ENCODE measurements around the gene MARCHF6. TPM values are rescaled to one million over a fixed set of nuclear protein-coding genes. Genes with fewer than 3 reads are reported as not detected.
A peak's percentile ranks its signal among the peaks of the same experiment; 100 is the strongest.
"Not testable (repeated sequence)": the region's sequence is repeated elsewhere in the genome, so short reads cannot be mapped to it uniquely, and the experiment has no call there.

Gene MARCHF6
- total RNA-seq, 2 donors from 2014 or later = 138 to 151 TPM

- Mint-ChIP-seq H3K4me1 (ENCODE audit: low read depth) (peaks cover 61% of the 10 kb centered on the region), H3K27ac (no peak overlapping the region)
Observed at GRCh38 chr5:10366310-10367272, 13.1 kb downstream of the MARCHF6 start.

GRCh38 chr5:10367579-10367978, 14.1 kb downstream of the MARCHF6 start:
- H3K36me3 Mint-ChIP-seq (ENCODE audit: insufficient read depth in 2 of 2) = peaks cover 0 to 9% of the 10 kb centered on the region in 2 donors
- no peak overlapping the region for H3K4me3 Mint-ChIP-seq
- peak overlapping the region; percentile 15 for H3K27ac Mint-ChIP-seq
- peaks cover 0 to 2% of the 10 kb centered on the region in 2 donors for H3K9me3 Mint-ChIP-seq
- H3K27me3 Mint-ChIP-seq (ENCODE audit: low read depth) = no peaks in the 10 kb centered on the region
- DNase-seq (no peak), ATAC-seq (replicated peaks in 1 of 2) (no peak)
- peaks cover 62% of the 10 kb centered on the region for H3K4me1 Mint-ChIP-seq (ENCODE audit: low read depth)

More at GRCh38 chr5:10366310-10367272, 13.1 kb downstream of the MARCHF6 start:
- H3K9me3 Mint-ChIP-seq = peaks cover 0 to 2% of the 10 kb centered on the region in 2 donors
- H3K27me3 Mint-ChIP-seq (ENCODE audit: low read depth) = no peaks in the 10 kb centered on the region
- no peak overlapping the region for H3K4me3 Mint-ChIP-seq
- ATAC-seq (replicated peaks in 1 of 2) = no peak
- no peak for DNase-seq
- peaks cover 0 to 12% of the 10 kb centered on the region in 2 donors for H3K36me3 Mint-ChIP-seq (ENCODE audit: insufficient read depth in 2 of 2)

GRCh38 chr5:10370931-10371330, 17.4 kb downstream of the MARCHF6 start:
- Mint-ChIP-seq H3K9me3 (peaks cover 0 to 2% of the 10 kb centered on the region in 2 donors), H3K4me1 (ENCODE audit: low read depth) (peaks cover 72% of the 10 kb centered on the region), H3K4me3 (no peak overlapping the region), H3K27ac (peak overlapping the region; percentile 13), H3K27me3 (ENCODE audit: low read depth) (no peaks in the 10 kb centered on the region), H3K36me3 (ENCODE audit: insufficient read depth in 2 of 2) (peaks cover 0 to 10% of the 10 kb centered on the region in 2 donors)
- ATAC-seq (replicated peaks in 1 of 2) = no peak
- DNase-seq = no peak

- H3K4me3 Mint-ChIP-seq; ATAC-seq (replicated peaks in 1 of 2); H3K27me3 Mint-ChIP-seq (ENCODE audit: low read depth); H3K9me3 Mint-ChIP-seq; DNase-seq: not testable (repeated sequence)
- Mint-ChIP-seq H3K36me3 (ENCODE audit: insufficient read depth in 2 of 2) (peaks cover 2 to 13% of the 10 kb centered on the region in 2 donors), H3K27ac (peak overlapping the region; percentile 12), H3K4me1 (ENCODE audit: low read depth) (peaks cover 76% of the 10 kb centered on the region)
Observed at GRCh38 chr5:10371369-10371768, 17.9 kb downstream of the MARCHF6 start.

- H3K4me1 Mint-ChIP-seq (ENCODE audit: low read depth) = peaks cover 84% of the 10 kb centered on the region
- H3K27ac Mint-ChIP-seq = no peak overlapping the region
- no peaks in the 10 kb centered on the region for H3K27me3 Mint-ChIP-seq (ENCODE audit: low read depth)
- H3K4me3 Mint-ChIP-seq = no peak overlapping the region
- peak in 1 of 2 donors; percentile 19 for ATAC-seq (replicated peaks in 1 of 2)
- peaks cover 0 to 2% of the 10 kb centered on the region in 2 donors for H3K9me3 Mint-ChIP-seq
- H3K36me3 Mint-ChIP-seq (ENCODE audit: insufficient read depth in 2 of 2) = peaks cover 3 to 11% of the 10 kb centered on the region in 2 donors
- no peak for DNase-seq
Observed at GRCh38 chr5:10372726-10373709, 19.5 kb downstream of the MARCHF6 start.

- H3K27me3 Mint-ChIP-seq (ENCODE audit: low read depth) = no peaks in the 10 kb centered on the region
Observed at GRCh38 chr5:10374046-10375022, 20.8 kb downstream of the MARCHF6 start.

GRCh38 chr5:10375146-10375545, 21.7 kb downstream of the MARCHF6 start:
- H3K4me3 Mint-ChIP-seq; H3K36me3 Mint-ChIP-seq (ENCODE audit: insufficient read depth in 2 of 2); H3K27me3 Mint-ChIP-seq (ENCODE audit: low read depth); ATAC-seq (replicated peaks in 1 of 2); H3K27ac Mint-ChIP-seq; H3K9me3 Mint-ChIP-seq; DNase-seq: not testable (repeated sequence)
- peaks cover 67% of the 10 kb centered on the region for H3K4me1 Mint-ChIP-seq (ENCODE audit: low read depth)

More at GRCh38 chr5:10374046-10375022, 20.8 kb downstream of the MARCHF6 start:
- Mint-ChIP-seq H3K27ac (peak overlapping the region; percentile 30), H3K36me3 (ENCODE audit: insufficient read depth in 2 of 2) (peaks cover 3 to 8% of the 10 kb centered on the region in 2 donors), H3K4me3 (peak overlapping the region in 1 of 2 donors; percentile 9), H3K9me3 (peaks cover 0 to 2% of the 10 kb centered on the region in 2 donors), H3K4me1 (ENCODE audit: low read depth) (peaks cover 73% of the 10 kb centered on the region)
- no peak for DNase-seq
- no peak for ATAC-seq (replicated peaks in 1 of 2)

GRCh38 chr5:10376544-10376943, 23.0 kb downstream of the MARCHF6 start:
- peaks cover 55% of the 10 kb centered on the region for H3K4me1 Mint-ChIP-seq (ENCODE audit: low read depth)
- no peak overlapping the region for H3K4me3 Mint-ChIP-seq
- no peak for ATAC-seq (replicated peaks in 1 of 2)
- DNase-seq = no peak
- H3K36me3 Mint-ChIP-seq (ENCODE audit: insufficient read depth in 2 of 2) = peaks cover 3 to 14% of the 10 kb centered on the region in 2 donors
- no peak overlapping the region for H3K27ac Mint-ChIP-seq
- H3K27me3 Mint-ChIP-seq (ENCODE audit: low read depth) = no peaks in the 10 kb centered on the region
- H3K9me3 Mint-ChIP-seq = no peaks in the 10 kb centered on the region

- H3K27me3 Mint-ChIP-seq (ENCODE audit: low read depth) = no peaks in the 10 kb centered on the region
- peak overlapping the region in 1 of 2 donors; percentile 17 for H3K4me3 Mint-ChIP-seq
- ATAC-seq (replicated peaks in 1 of 2) = peak; percentile 27 to 42
- H3K4me1 Mint-ChIP-seq (ENCODE audit: low read depth) = peaks cover 50% of the 10 kb centered on the region
- H3K36me3 Mint-ChIP-seq (ENCODE audit: insufficient read depth in 2 of 2) = peaks cover 5 to 18% of the 10 kb centered on the region in 2 donors
- no peaks in the 10 kb centered on the region for H3K9me3 Mint-ChIP-seq
- no peak for DNase-seq
- no peak overlapping the region for H3K27ac Mint-ChIP-seq
Observed at GRCh38 chr5:10377081-10377480, 23.6 kb downstream of the MARCHF6 start.

- Mint-ChIP-seq H3K36me3 (ENCODE audit: insufficient read depth in 2 of 2) (peaks cover 9 to 30% of the 10 kb centered on the region in 2 donors), H3K9me3 (no peaks in the 10 kb centered on the region), H3K27me3 (ENCODE audit: low read depth) (no peaks in the 10 kb centered on the region), H3K27ac (no peak overlapping the region), H3K4me3 (no peak overlapping the region), H3K4me1 (ENCODE audit: low read depth) (peaks cover 9% of the 10 kb centered on the region)
- DNase-seq = no peak
- no peak for ATAC-seq (replicated peaks in 1 of 2)
Observed at GRCh38 chr5:10381803-10382202, 28.3 kb downstream of the MARCHF6 start.

- DNase-seq = no peak
- Mint-ChIP-seq H3K4me1 (ENCODE audit: low read depth) (no peaks in the 10 kb centered on the region), H3K27ac (no peak overlapping the region), H3K9me3 (no peaks in the 10 kb centered on the region), H3K4me3 (no peak overlapping the region), H3K36me3 (ENCODE audit: insufficient read depth in 2 of 2) (peaks cover 7 to 31% of the 10 kb centered on the region in 2 donors), H3K27me3 (ENCODE audit: low read depth) (no peaks in the 10 kb centered on the region)
- ATAC-seq (replicated peaks in 1 of 2) = no peak
Observed at GRCh38 chr5:10384483-10384882, 31.0 kb downstream of the MARCHF6 start.

- no peaks in the 10 kb centered on the region for H3K9me3 Mint-ChIP-seq
- no peak overlapping the region for H3K27ac Mint-ChIP-seq
- DNase-seq (no peak), ATAC-seq (replicated peaks in 1 of 2) (no peak)
- H3K36me3 Mint-ChIP-seq (ENCODE audit: insufficient read depth in 2 of 2) = peaks cover 11 to 35% of the 10 kb centered on the region in 2 donors
- H3K4me3 Mint-ChIP-seq = no peak overlapping the region
- H3K4me1 Mint-ChIP-seq (ENCODE audit: low read depth) = no peaks in the 10 kb centered on the region
- no peaks in the 10 kb centered on the region for H3K27me3 Mint-ChIP-seq (ENCODE audit: low read depth)
Observed at GRCh38 chr5:10387690-10388089, 34.2 kb downstream of the MARCHF6 start.
